Lung microvascular endothelial cell (primary cell): Measurements from ENCODE around the gene KCNMB2. TPM values are rescaled to one million over a fixed set of nuclear protein-coding genes. Genes with fewer than 3 reads are reported as not detected.

Experiments used
- DNase-seq, 2 donors: peaks; one replicate each; pipeline versions ENCODE4 v3.0.0 to v3.0.0-alpha.2; 2010; ENCODE audit warnings: low read depth in 2 of 2
- total RNA-seq: library from RNA; depleted of rRNA; stranded (reverse); fragments of >200 nt; gene quantifications from 2 replicates; pipeline ENCODE4 v1.2.1, GENCODE V29; 2014

KCNMB2 gene
- total RNA-seq, 1 donor from 2014 or later: not detected

DNA sequence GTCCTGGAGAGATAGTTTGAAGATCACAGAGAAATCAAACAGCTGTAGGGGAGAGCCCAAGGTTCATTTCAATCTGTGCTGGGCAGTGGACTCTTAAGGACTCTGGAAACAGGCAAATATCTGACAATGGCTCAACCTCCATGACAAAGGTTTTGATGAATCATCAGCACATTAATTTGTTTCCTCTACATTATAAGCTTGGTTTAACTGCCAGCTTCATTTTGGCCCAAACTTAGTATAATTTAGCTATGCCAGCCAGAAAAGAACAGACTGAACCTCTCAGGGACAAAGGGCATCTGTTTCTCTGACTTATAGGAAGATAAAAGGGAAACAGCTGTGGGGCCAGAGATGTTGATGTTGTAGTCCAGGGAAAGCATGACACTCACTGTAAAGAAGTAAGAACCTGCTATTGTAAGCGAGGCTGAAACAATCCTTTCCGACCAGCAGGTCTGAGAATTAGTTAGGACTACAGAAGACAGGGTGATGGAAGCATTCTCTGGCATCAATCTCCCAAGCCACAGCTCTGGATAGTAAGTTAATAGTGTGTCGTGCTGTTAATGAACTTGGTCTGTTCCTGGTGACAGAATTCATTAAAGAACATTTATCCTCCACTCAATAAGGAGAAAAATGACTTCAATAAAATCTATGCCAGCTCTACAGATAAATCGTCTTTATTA, 110.1 kb downstream of the KCNMB2 start:
- no peak for DNase-seq

DNA sequence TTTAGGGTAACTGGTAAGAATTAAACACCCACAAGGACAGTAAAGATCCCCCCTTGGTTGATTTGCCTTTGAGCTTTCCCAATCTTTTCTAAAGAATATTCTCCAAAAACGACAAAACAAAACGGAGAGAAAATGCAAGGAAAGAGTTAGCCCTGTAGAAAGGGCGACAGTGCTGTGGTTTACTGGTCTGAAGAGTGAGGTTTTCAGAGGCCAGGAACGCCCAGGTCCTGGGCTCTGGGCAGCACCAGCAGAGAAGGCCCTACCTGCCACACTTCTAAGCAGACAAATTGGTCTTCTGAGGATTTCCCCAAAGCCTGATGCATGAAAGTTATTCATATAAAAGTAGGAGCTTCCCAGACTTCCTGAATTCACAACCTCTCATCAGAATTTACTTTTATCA, 119.3 kb downstream of the KCNMB2 start:
- no peak for DNase-seq

DNA sequence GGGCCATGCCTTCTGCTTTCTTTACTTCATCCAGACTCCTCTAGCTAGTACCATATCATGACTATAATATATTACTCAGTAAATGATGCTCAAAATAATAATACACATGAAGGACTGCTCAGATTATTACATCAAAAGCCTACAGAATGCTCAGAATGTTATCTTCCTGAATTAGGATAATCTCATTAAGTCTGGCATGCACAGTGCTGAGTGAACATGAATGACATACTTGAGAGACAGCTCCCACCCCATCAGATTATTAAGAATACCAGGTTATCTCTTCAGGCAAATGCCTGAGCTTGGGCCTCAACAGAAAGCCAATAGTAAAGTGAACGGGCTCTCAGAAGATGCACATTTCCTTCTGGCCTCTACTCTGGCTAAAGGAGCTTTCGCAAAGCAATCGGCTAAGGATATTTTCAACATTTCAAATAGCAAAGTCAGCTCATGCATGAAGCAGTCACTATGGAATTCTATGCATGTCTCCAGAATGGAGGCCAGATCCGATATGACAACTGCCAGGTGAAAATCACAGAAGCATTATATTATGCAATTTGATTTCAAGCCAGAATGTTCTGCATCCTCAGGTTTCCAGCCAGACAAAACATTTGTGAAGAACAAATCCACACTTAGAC, 122.6 kb downstream of the KCNMB2 start:
- no peak for DNase-seq

- no peak for DNase-seq
Observed at GRCh38 chr3:178663201-178663934, 127.1 kb downstream of the KCNMB2 start.

GRCh38 chr3:178665747-178666146, 129.5 kb downstream of the KCNMB2 start:
- no peak for DNase-seq

- no peak for DNase-seq
Observed at GRCh38 chr3:178669022-178669601, 132.9 kb downstream of the KCNMB2 start.

GRCh38 chr3:178669758-178670157, 133.5 kb downstream of the KCNMB2 start:
- no peak for DNase-seq

- no peak for DNase-seq
Observed at GRCh38 chr3:178671377-178671776, 135.1 kb downstream of the KCNMB2 start.

DNA sequence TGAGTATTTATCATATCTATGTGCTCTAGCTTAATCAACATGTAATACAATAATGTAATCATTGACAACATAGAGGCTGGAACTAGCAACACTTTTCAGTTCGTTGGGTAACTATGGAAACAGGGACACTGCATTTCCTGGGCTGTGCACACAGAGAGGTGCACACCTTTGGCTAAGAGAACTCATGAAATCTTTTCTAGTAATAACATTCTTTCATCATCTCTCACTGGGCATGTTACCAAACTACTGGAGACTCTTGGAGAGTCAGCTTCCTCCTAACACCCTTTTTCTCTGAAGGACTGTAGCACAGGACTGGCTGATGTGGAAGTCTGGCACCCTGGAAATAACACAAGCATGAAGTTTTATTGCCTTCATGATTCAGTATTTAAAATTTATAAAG, 135.6 kb downstream of the KCNMB2 start:
- DNase-seq: no peak

- no peak for DNase-seq
Observed at GRCh38 chr3:178672275-178672674, 136.0 kb downstream of the KCNMB2 start.

- DNase-seq: no peak
Observed at GRCh38 chr3:178673529-178673928, 137.3 kb downstream of the KCNMB2 start.

DNA sequence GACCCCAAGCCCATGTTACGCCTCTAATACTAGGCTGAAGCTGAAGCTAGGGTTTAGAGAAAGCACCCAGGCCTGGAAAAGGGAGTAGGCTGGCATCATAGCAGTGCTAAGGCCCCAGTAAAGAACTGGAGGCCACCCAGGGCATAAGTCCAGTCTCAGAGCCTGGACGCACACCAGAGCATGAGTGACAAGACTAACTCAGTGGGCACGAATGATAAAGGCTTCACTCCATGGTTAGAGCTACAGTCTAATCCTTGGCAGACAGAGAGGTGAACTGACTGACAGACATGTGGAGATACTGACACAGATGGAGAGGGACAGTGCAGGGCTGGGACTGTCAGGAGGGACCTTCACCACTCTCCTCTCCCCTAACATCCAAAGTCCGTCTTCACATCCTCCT, 139.8 kb downstream of the KCNMB2 start:
- no peak for DNase-seq

GRCh38 chr3:178676942-178677790, 140.9 kb downstream of the KCNMB2 start:
- DNase-seq: no peak

DNA sequence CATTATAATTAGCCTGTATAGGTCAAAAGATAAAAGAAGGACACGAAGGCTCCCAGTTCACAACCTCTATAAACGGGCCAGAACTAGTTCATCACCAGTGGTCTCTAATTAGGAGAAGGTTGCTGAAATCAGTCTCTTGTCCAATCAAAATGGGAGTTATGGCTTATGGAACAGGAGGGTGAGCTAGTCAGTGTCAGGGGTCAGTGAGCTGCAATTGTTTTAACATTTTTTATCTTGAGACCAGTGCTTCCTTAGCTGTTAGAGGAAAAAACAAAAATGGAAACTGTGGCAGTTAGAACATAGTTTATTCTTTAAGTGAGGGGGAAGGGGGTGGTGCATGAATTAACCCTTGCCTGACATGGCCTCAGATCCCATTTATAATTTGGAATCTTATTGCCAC, 141.7 kb downstream of the KCNMB2 start:
- no peak for DNase-seq

DNA sequence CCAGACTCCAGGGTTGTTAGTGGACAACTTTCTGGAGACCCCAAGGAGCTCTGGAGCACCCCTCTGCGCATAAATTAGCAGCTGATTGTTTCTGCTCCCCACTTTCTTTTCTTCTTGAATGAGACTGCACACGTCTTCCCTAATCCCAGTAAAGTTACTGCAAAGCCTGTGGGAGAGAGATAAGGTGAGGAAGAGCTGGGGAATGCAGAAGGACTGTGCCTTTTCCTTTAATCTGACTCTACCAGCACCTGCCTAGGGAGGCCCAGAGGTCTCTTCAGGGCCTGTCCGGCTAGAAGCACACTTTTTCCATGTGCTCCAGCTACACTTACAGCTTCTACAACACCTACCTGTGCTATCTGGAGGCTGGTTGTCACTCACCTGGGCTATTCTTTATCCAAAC, 143.8 kb downstream of the KCNMB2 start:
- DNase-seq: no peak

- no peak for DNase-seq
Observed at GRCh38 chr3:178680489-178680888, 144.3 kb downstream of the KCNMB2 start.

DNA sequence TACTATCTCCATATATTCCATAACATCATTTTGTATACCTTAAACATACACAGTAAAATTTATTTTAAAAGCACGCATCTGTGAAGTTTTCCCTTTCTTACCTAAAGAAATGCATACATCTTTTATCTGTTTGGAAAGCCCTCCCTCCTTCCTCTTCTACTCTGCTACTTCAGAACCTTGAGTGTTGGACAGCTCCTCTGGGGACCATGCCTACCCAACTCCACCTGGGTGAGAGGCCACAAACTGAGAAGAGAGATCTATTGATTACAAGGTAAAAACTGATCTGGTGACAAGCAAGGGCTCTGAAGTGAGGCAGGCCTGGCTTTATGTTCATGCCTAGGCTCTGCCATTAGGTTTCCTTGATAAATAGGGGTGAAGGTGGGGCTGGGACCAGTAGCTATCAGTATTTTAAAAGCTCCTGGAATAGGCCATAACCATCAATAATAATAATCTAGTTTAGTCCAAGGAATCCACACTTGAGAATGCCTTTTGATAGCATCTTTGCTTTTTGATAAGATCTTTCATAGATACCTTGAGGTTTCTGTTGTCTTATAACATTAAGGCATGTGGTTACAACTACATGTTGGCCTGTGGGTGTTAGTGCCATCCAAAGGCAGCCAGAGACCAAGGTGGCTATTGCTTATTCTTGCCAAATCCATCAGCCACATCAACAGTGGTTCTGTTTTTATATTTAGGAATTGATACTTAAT, 148.8 kb downstream of the KCNMB2 start:
- no peak for DNase-seq

- no peak for DNase-seq
Observed at GRCh38 chr3:178685591-178685906, 149.3 kb downstream of the KCNMB2 start.

- DNase-seq: no peak
Observed at GRCh38 chr3:178686826-178687225, 150.6 kb downstream of the KCNMB2 start.

- DNase-seq: no peak
Observed at GRCh38 chr3:178690571-178690970, 154.3 kb downstream of the KCNMB2 start.

- DNase-seq: no peak
Observed at GRCh38 chr3:178699364-178699763, 163.1 kb downstream of the KCNMB2 start.
